H1 (cell line): ENCODE data around the gene PA2G4.
"Not testable (repeated sequence)": the region's sequence is repeated elsewhere in the genome, so short reads cannot be mapped to it uniquely, and the experiment has no call there.

Experiments used
- CTCF ChIP-seq, 3 experiments: IDR thresholded peaks; 1 replicate in 2 of 3; 2 replicates in 1 of 3; pipeline versions ENCODE4 v1.5.1 to v1.6.1; 2011; ENCODE audit warnings: low read length in 3 of 3, mild to moderate bottlenecking in 3 of 3, inconsistent platforms in 2 of 3, low read depth in 1 of 3, moderate library complexity in 1 of 3; ENCODE audit not compliant: insufficient read depth in 1 of 3; ENCODE audit errors: control extremely low read depth in 1 of 3
- EP300 ChIP-seq, 2 experiments: IDR thresholded peaks; 1 replicate in 1 of 2; 2 replicates in 1 of 2; pipeline ENCODE4 v1.6.1; 2011 to 2012; ENCODE audit warnings: low read depth in 2 of 2, low read length in 2 of 2, mild to moderate bottlenecking in 2 of 2, borderline replicate concordance in 1 of 2, inconsistent platforms in 1 of 2, moderate library complexity in 1 of 2

- not testable (repeated sequence) for TF ChIP-seq CTCF (IDR thresholded peaks at IDR 0.05; ENCODE audit: control extremely low read depth in 1 of 3, insufficient read depth in 1 of 3, low read depth in 1 of 3, low read length in 3 of 3); EP300 (IDR thresholded peaks at IDR 0.05; ENCODE audit: borderline replicate concordance in 1 of 2, low read depth in 2 of 2, low read length in 2 of 2)
Observed at GRCh38 chr12:56117082-56117706, 12.8 kb downstream of the PA2G4 start.
